Measurements from ENCODE around the gene LNX1.

DNA sequence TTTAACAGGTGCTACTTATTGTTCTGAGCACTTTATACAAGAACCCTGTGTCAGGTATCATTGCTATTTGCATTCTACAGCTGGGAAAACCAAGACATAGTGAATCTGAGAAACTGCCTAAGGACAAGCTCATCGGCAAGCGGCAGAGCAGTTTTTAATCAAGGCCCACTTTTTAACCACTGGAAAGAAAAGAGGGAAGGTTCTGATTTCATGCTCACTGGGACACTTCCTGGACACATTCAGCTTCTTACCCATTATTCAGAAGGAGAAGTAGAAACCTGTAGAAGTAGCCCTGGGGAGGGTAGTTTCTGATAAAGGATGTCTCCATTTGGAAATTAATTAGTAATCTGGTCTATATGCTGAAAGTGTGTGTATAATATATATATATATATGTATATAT lies 2.5 kb upstream of the LNX1 start:
- TF ChIP-seq, protein P1, sequence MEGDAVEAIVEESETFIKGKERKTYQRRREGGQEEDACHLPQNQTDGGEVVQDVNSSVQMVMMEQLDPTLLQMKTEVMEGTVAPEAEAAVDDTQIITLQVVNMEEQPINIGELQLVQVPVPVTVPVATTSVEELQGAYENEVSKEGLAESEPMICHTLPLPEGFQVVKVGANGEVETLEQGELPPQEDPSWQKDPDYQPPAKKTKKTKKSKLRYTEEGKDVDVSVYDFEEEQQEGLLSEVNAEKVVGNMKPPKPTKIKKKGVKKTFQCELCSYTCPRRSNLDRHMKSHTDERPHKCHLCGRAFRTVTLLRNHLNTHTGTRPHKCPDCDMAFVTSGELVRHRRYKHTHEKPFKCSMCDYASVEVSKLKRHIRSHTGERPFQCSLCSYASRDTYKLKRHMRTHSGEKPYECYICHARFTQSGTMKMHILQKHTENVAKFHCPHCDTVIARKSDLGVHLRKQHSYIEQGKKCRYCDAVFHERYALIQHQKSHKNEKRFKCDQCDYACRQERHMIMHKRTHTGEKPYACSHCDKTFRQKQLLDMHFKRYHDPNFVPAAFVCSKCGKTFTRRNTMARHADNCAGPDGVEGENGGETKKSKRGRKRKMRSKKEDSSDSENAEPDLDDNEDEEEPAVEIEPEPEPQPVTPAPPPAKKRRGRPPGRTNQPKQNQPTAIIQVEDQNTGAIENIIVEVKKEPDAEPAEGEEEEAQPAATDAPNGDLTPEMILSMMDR (conservative IDR thresholded peaks at IDR 0.05; ENCODE audit: low read length): no peak
- no peak for TF ChIP-seq EZH2phosphoT487 (IDR thresholded peaks at IDR 0.05; ENCODE audit: borderline replicate concordance, low read depth, low read length)

Measured in OCI-LY7 (cell line).